ENCODE data around the gene SCAMP1. TPM values are rescaled to one million over a fixed set of nuclear protein-coding genes. Genes with fewer than 3 reads are reported as not detected.

The SCAMP1 gene
- total RNA-seq (100 to 1,000 TPM in 1 of 2 donors, 10 to 100 TPM in 1; 81.2 to 198 TPM), polyA plus RNA-seq (ENCODE audit: insufficient read length in 2 of 2) (100 to 1,000 TPM in 1 of 2 donors, 10 to 100 TPM in 1; 82.1 to 105 TPM)
- long read RNA-seq, donor 1, full-length matches to known transcripts, result 32 of 32 reads
- long read RNA-seq, donor 1, partial matches to known transcripts, result 0 of 32 reads
- long read RNA-seq, donor 1, other reads (novel, unspliced or antisense), result 0 of 32 reads
- long read RNA-seq, donor 2, full-length matches to known transcripts, result 11 of 11 reads
- long read RNA-seq, donor 2, partial matches to known transcripts, result 0 of 11 reads
- long read RNA-seq, donor 2, other reads (novel, unspliced or antisense), result 0 of 11 reads
- long read RNA-seq, donor 3, full-length matches to known transcripts, result 11 of 11 reads
- long read RNA-seq, donor 3, partial matches to known transcripts, result 0 of 11 reads
- long read RNA-seq, donor 3, other reads (novel, unspliced or antisense), result 0 of 11 reads
- long read RNA-seq, donor 4, full-length matches to known transcripts, result 8 of 34 reads
- long read RNA-seq, donor 4, partial matches to known transcripts, result 26 of 34 reads
- long read RNA-seq, donor 4, other reads (novel, unspliced or antisense), result 0 of 34 reads

DNA sequence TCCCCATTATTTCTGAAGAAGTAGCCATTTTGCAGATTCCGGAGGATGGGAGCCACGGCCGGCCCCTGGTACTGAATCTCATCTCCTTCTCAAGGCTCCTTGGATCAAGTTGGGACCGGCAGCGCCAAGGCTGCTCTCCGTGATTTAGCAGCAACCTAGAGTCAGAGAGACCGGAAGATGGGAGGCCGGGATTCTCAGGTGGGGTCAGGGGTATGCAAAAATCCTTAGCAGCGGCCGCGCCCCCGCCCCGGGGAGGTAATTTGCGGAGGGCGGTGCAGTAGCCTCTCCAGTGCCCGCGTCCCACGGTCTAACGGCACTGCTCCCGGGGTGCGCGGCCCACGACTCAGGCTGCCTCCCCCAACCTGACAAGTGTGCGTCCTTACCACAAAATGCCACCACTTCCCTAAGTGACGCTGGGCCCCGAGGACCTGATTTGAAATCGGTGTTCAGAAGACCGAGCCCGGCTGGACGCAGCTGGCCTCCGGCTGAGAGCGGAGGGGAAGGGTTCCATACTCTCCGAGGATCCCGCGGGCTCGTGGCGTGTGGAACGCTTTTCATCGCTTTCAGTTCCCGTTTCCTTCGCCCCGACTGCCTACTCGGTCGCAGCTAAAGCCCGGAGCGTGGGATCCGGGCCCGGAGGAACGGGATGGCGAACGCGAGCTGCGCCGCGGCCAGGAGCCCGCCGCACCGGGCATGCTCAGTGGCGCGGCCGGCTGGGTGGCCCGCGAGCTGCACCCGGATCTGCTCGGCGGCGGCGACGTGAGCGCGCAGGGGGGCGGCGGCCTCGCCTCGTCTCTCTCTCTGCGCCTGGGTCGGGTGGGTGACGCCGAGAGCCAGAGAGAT is at the start of gene SCAMP1:
SCAMP1 (plus strand) TSS at position 787 of the 843 bp plus-strand sequence; CDS start at position 842, 55 bp downstream.
- Histone ChIP-seq H3K4me3 (ENCODE audit: low read depth, low read length) (peak within 1 kb of the TSS; percentile 95), H3K27ac (ENCODE audit: low read depth, low read length) (peak within 1 kb of the TSS; percentile 90), H3K4me1 (ENCODE audit: control insufficient read depth, insufficient read depth, low read length) (peaks cover 8% of the 10 kb centered on the region), H3K36me3 (ENCODE audit: control insufficient read depth, insufficient read depth, low read length) (no peaks in the 10 kb centered on the region), H3K27me3 (ENCODE audit: control insufficient read depth, insufficient read depth, low read length) (no peaks in the 10 kb centered on the region), H3K9me3 (ENCODE audit: control insufficient read depth, insufficient read depth, low read length) (no peaks in the 10 kb centered on the region)
- under 1% methylated on average over 76 of the region's 79 CpGs for WGBS (ENCODE audit: insufficient coverage)
- DNase-seq (ENCODE audit: low read depth in 4 of 6, low spot score in 6 of 6), result peak; percentile 87 to 98 (median 96)

GRCh38 chr5:78317515-78317914 is 42.9 kb upstream of the SCAMP1 start:
- Histone ChIP-seq H3K9me3 (ENCODE audit: control insufficient read depth, insufficient read depth, low read length) (peaks cover 4% of the 10 kb centered on the region), H3K27me3 (ENCODE audit: control insufficient read depth, insufficient read depth, low read length) (no peaks in the 10 kb centered on the region), H3K27ac (ENCODE audit: low read depth, low read length) (no peak overlapping the region), H3K4me3 (ENCODE audit: low read depth, low read length) (no peak overlapping the region), H3K36me3 (ENCODE audit: control insufficient read depth, insufficient read depth, low read length) (no peaks in the 10 kb centered on the region), H3K4me1 (ENCODE audit: control insufficient read depth, insufficient read depth, low read length) (no peaks in the 10 kb centered on the region)
- 100% methylated on average over 2 of the region's 5 CpGs for WGBS (ENCODE audit: insufficient coverage)
- no peak for DNase-seq (ENCODE audit: low read depth in 4 of 6, low spot score in 6 of 6)

GRCh38 chr5:78318337-78318736 is 42.1 kb upstream of the SCAMP1 start:
- no peaks in the 10 kb centered on the region for H3K4me1 ChIP-seq (ENCODE audit: control insufficient read depth, insufficient read depth, low read length)
- WGBS (ENCODE audit: insufficient coverage), result no CpG with 5 or more reads among the region's 3 CpGs
- no peak overlapping the region for H3K4me3 ChIP-seq (ENCODE audit: low read depth, low read length)
- no peak for DNase-seq (ENCODE audit: low read depth in 4 of 6, low spot score in 6 of 6)
- H3K27me3 ChIP-seq (ENCODE audit: control insufficient read depth, insufficient read depth, low read length), result no peaks in the 10 kb centered on the region
- H3K36me3 ChIP-seq (ENCODE audit: control insufficient read depth, insufficient read depth, low read length), result no peaks in the 10 kb centered on the region
- no peak overlapping the region for H3K27ac ChIP-seq (ENCODE audit: low read depth, low read length)
- peaks cover 4% of the 10 kb centered on the region for H3K9me3 ChIP-seq (ENCODE audit: control insufficient read depth, insufficient read depth, low read length)

GRCh38 chr5:78320401-78320800 is 40.0 kb upstream of the SCAMP1 start:
- Histone ChIP-seq H3K4me1 (ENCODE audit: control insufficient read depth, insufficient read depth, low read length) (no peaks in the 10 kb centered on the region), H3K36me3 (ENCODE audit: control insufficient read depth, insufficient read depth, low read length) (no peaks in the 10 kb centered on the region), H3K27ac (ENCODE audit: low read depth, low read length) (no peak overlapping the region), H3K4me3 (ENCODE audit: low read depth, low read length) (no peak overlapping the region), H3K27me3 (ENCODE audit: control insufficient read depth, insufficient read depth, low read length) (no peaks in the 10 kb centered on the region), H3K9me3 (ENCODE audit: control insufficient read depth, insufficient read depth, low read length) (no peaks in the 10 kb centered on the region)
- no CpG with 5 or more reads among the region's 2 CpGs for WGBS (ENCODE audit: insufficient coverage)
- peak in 2 of 6 donors; percentile 41 to 84 for DNase-seq (ENCODE audit: low read depth in 4 of 6, low spot score in 6 of 6)

GRCh38 chr5:78323241-78323640 is 37.2 kb upstream of the SCAMP1 start:
- H3K36me3 ChIP-seq (ENCODE audit: control insufficient read depth, insufficient read depth, low read length), result no peaks in the 10 kb centered on the region
- H3K27ac ChIP-seq (ENCODE audit: low read depth, low read length), result no peak overlapping the region
- DNase-seq (ENCODE audit: low read depth in 4 of 6, low spot score in 6 of 6), result peak in 1 of 6 donors; percentile 11
- H3K27me3 ChIP-seq (ENCODE audit: control insufficient read depth, insufficient read depth, low read length), result no peaks in the 10 kb centered on the region
- H3K4me1 ChIP-seq (ENCODE audit: control insufficient read depth, insufficient read depth, low read length), result no peaks in the 10 kb centered on the region
- H3K9me3 ChIP-seq (ENCODE audit: control insufficient read depth, insufficient read depth, low read length), result no peaks in the 10 kb centered on the region
- no peak overlapping the region for H3K4me3 ChIP-seq (ENCODE audit: low read depth, low read length)

GRCh38 chr5:78326930-78327329 is 33.5 kb upstream of the SCAMP1 start:
- H3K4me3 ChIP-seq (ENCODE audit: low read depth, low read length), result no peak overlapping the region
- no peak for DNase-seq (ENCODE audit: low read depth in 4 of 6, low spot score in 6 of 6)
- no peak overlapping the region for H3K27ac ChIP-seq (ENCODE audit: low read depth, low read length)
- no peaks in the 10 kb centered on the region for H3K36me3 ChIP-seq (ENCODE audit: control insufficient read depth, insufficient read depth, low read length)
- 93% methylated on average over 3 of the region's 3 CpGs for WGBS (ENCODE audit: insufficient coverage)
- no peaks in the 10 kb centered on the region for H3K9me3 ChIP-seq (ENCODE audit: control insufficient read depth, insufficient read depth, low read length)
- no peaks in the 10 kb centered on the region for H3K4me1 ChIP-seq (ENCODE audit: control insufficient read depth, insufficient read depth, low read length)
- no peaks in the 10 kb centered on the region for H3K27me3 ChIP-seq (ENCODE audit: control insufficient read depth, insufficient read depth, low read length)

DNA sequence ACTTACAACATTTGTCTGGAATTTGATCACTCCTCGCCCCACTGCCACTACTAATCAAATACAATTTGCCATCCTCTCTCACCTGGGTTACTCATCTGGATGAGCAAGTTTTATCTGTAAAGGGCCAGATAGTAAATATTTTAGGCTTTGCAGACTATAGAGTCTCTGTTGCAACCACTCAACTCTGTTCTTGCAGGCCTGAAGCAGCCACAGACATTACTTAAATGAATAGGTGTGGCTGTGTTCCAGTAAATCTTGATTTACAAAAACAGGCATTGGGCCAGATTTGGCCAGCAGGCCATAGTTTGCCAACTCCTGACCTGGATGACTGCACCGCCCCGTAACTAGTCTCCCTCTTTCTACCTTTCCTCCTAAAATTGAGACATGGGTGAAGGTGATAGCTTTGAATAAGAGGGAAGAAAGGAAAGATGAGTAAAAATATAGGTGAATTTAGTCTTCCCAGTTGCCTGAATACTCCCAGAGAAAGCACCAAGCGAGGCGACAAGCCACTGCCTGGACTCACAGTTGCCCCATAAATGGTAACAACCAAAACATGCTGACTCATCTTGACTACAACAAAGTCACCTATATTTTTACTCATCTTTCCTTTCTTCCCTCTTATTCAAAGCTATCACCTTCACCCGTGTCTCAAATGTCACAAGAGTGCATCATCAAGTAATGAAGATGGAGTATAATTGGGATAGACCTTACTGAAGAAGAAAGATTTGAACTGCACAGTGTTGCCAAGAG is 32.5 kb upstream of the SCAMP1 start:
- H3K4me1 ChIP-seq (ENCODE audit: control insufficient read depth, insufficient read depth, low read length), result no peaks in the 10 kb centered on the region
- H3K4me3 ChIP-seq (ENCODE audit: low read depth, low read length), result no peak overlapping the region
- H3K27me3 ChIP-seq (ENCODE audit: control insufficient read depth, insufficient read depth, low read length), result no peaks in the 10 kb centered on the region
- no peaks in the 10 kb centered on the region for H3K36me3 ChIP-seq (ENCODE audit: control insufficient read depth, insufficient read depth, low read length)
- no peak for DNase-seq (ENCODE audit: low read depth in 4 of 6, low spot score in 6 of 6)
- no peaks in the 10 kb centered on the region for H3K9me3 ChIP-seq (ENCODE audit: control insufficient read depth, insufficient read depth, low read length)
- H3K27ac ChIP-seq (ENCODE audit: low read depth, low read length), result no peak overlapping the region
- WGBS (ENCODE audit: insufficient coverage), result no CpG with 5 or more reads among the region's 6 CpGs

DNA sequence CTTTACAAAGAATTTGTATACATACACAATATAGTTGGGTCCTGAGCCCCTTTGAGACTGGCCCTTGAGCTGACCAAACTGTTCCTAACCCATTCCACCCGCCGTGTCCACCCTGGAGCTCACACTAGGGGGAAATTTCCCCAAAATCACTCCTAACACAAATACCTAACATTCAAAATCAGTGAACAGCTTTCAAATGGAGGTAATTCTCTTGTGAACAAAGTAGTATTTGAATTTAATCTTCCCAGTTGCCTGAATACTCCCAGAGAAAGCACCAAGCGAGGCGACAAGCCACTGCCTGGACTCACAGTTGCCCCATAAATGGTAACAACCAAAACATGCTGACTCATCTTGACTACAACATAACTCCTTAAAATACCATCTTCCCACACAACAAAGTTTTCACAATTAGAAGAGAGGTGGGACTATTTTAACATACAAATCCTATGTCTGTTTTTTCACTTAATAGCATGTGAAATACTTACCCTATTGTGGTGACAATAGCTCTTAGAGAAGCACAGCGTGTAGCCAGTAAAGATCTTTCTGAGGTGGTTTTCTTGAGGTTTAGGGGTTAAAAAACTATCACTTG is 31.7 kb upstream of the SCAMP1 start:
- no peak overlapping the region for H3K4me3 ChIP-seq (ENCODE audit: low read depth, low read length)
- H3K36me3 ChIP-seq (ENCODE audit: control insufficient read depth, insufficient read depth, low read length), result no peaks in the 10 kb centered on the region
- no peaks in the 10 kb centered on the region for H3K27me3 ChIP-seq (ENCODE audit: control insufficient read depth, insufficient read depth, low read length)
- no peaks in the 10 kb centered on the region for H3K9me3 ChIP-seq (ENCODE audit: control insufficient read depth, insufficient read depth, low read length)
- no peaks in the 10 kb centered on the region for H3K4me1 ChIP-seq (ENCODE audit: control insufficient read depth, insufficient read depth, low read length)
- no CpG with 5 or more reads among the region's 5 CpGs for WGBS (ENCODE audit: insufficient coverage)
- H3K27ac ChIP-seq (ENCODE audit: low read depth, low read length), result no peak overlapping the region
- no peak for DNase-seq (ENCODE audit: low read depth in 4 of 6, low spot score in 6 of 6)

DNA sequence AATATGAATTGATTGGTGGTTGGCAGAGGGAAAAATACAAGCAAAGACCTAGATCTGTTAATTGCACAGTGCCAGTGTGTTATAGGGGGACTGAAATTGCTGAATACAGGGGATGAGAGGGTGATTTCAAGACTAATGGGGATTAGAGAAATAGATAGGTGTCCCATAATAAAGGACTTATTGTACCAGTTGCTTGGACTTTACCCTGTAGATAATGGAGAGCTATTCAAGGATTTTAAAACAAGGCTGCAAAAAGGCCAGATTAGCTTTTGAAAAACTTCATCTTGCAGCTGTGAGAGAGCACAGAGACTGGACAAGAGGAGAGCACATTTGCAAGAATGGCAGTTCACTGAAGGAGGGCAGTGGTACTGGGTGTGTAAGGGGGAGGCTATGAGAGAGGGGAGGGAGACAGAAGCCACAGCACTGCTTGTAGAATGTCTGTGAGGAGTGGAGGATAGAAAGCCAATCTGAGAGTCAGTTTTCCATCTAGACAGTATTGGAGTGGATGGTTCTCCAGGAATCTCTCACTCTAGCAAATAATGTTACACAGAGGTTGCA is 28.8 kb upstream of the SCAMP1 start:
- Histone ChIP-seq H3K36me3 (ENCODE audit: control insufficient read depth, insufficient read depth, low read length) (no peaks in the 10 kb centered on the region), H3K4me1 (ENCODE audit: control insufficient read depth, insufficient read depth, low read length) (no peaks in the 10 kb centered on the region), H3K4me3 (ENCODE audit: low read depth, low read length) (no peak overlapping the region), H3K27me3 (ENCODE audit: control insufficient read depth, insufficient read depth, low read length) (no peaks in the 10 kb centered on the region), H3K9me3 (ENCODE audit: control insufficient read depth, insufficient read depth, low read length) (no peaks in the 10 kb centered on the region), H3K27ac (ENCODE audit: low read depth, low read length) (no peak overlapping the region)
- DNase-seq (ENCODE audit: low read depth in 4 of 6, low spot score in 6 of 6), result no peak
